ENCODE results near the gene CFI. TPM values are rescaled to one million over a fixed set of nuclear protein-coding genes. Genes with fewer than 3 reads are reported as not detected.

The CFI gene
- total RNA-seq, 1 experiment from 2014 or later, result not detected

- no peak for TF ChIP-seq CTCF (IDR thresholded peaks at IDR 0.05; ENCODE audit: insufficient read depth in 1 of 2, low read depth in 1 of 2, low read length in 1 of 2, severe bottlenecking in 1 of 2, unreplicated experiment in 1 of 2)
- no peak overlapping the region for H3K27ac Mint-ChIP-seq (ENCODE audit: unreplicated experiment)
- no peaks in the 10 kb centered on the region for H3K27me3 Mint-ChIP-seq (ENCODE audit: insufficient read depth, unreplicated experiment)
- H3K4me3 ChIP-seq (ENCODE audit: low read depth, low read length), result no peak overlapping the region
- H3K9me3 Mint-ChIP-seq (ENCODE audit: unreplicated experiment), result no peaks in the 10 kb centered on the region
- H3K4me3 Mint-ChIP-seq (ENCODE audit: unreplicated experiment), result no peak overlapping the region
- H3K4me1 Mint-ChIP-seq (ENCODE audit: low read depth, unreplicated experiment), result no peaks in the 10 kb centered on the region
- peaks cover 1% of the 10 kb centered on the region; the same call in 1 of the 2 replicates for H3K36me3 ChIP-seq (ENCODE audit: control insufficient read depth, insufficient read depth, low read length)
- intact Hi-C loops (cut with micrococcal nuclease; ENCODE audit: unreplicated experiment), result no loop called here
- no peak for DNase-seq
- H3K36me3 Mint-ChIP-seq (ENCODE audit: insufficient read depth, unreplicated experiment), result peaks cover 6% of the 10 kb centered on the region
- CTCF ChIA-PET, result no interaction called here
- H3K9me3 ChIP-seq, result no peaks in the 10 kb centered on the region
- no peaks in the 10 kb centered on the region for H3K4me1 ChIP-seq
- POLR2A ChIA-PET, result no interaction called here
- BruUV-seq (replicated peaks), result no TSS peak
- no peaks in the 10 kb centered on the region for H3K27me3 ChIP-seq (replicated peaks; ENCODE audit: control insufficient read depth, insufficient read depth, low read length)
Observed at GRCh38 chr4:109718759-109719158, 83.0 kb downstream of the CFI start.

- no TSS peak for BruUV-seq (replicated peaks)
- no peaks in the 10 kb centered on the region for H3K36me3 ChIP-seq (ENCODE audit: control insufficient read depth, insufficient read depth, low read length)
- ChIA-PET POLR2A (no interaction called here), CTCF (no interaction called here)
- Mint-ChIP-seq H3K4me3 (ENCODE audit: unreplicated experiment) (no peak overlapping the region), H3K36me3 (ENCODE audit: insufficient read depth, unreplicated experiment) (peaks cover 6% of the 10 kb centered on the region), H3K27me3 (ENCODE audit: insufficient read depth, unreplicated experiment) (no peaks in the 10 kb centered on the region), H3K9me3 (ENCODE audit: unreplicated experiment) (no peaks in the 10 kb centered on the region), H3K27ac (ENCODE audit: unreplicated experiment) (no peak overlapping the region), H3K4me1 (ENCODE audit: low read depth, unreplicated experiment) (no peaks in the 10 kb centered on the region)
- no peak overlapping the region for H3K4me3 ChIP-seq (ENCODE audit: low read depth, low read length)
- no peak for TF ChIP-seq CTCF (IDR thresholded peaks at IDR 0.05; ENCODE audit: insufficient read depth in 1 of 2, low read depth in 1 of 2, low read length in 1 of 2, severe bottlenecking in 1 of 2, unreplicated experiment in 1 of 2)
- no peaks in the 10 kb centered on the region for H3K27me3 ChIP-seq (replicated peaks; ENCODE audit: control insufficient read depth, insufficient read depth, low read length)
- intact Hi-C loops (cut with micrococcal nuclease; ENCODE audit: unreplicated experiment), result no loop called here
- H3K9me3 ChIP-seq, result no peaks in the 10 kb centered on the region
- H3K4me1 ChIP-seq, result no peaks in the 10 kb centered on the region
- DNase-seq, result no peak
Observed at GRCh38 chr4:109713500-109713899, 88.3 kb downstream of the CFI start.

GRCh38 chr4:109708990-109709389, 92.8 kb downstream of the CFI start:
- Mint-ChIP-seq H3K27ac (ENCODE audit: unreplicated experiment) (no peak overlapping the region), H3K4me1 (ENCODE audit: low read depth, unreplicated experiment) (peaks cover 4% of the 10 kb centered on the region), H3K4me3 (ENCODE audit: unreplicated experiment) (no peak overlapping the region), H3K9me3 (ENCODE audit: unreplicated experiment) (no peaks in the 10 kb centered on the region), H3K36me3 (ENCODE audit: insufficient read depth, unreplicated experiment) (peaks cover under 1% of the 10 kb centered on the region), H3K27me3 (ENCODE audit: insufficient read depth, unreplicated experiment) (no peaks in the 10 kb centered on the region)
- TF ChIP-seq CTCF (IDR thresholded peaks at IDR 0.05; ENCODE audit: insufficient read depth in 1 of 2, low read depth in 1 of 2, low read length in 1 of 2, severe bottlenecking in 1 of 2, unreplicated experiment in 1 of 2), result no peak
- Histone ChIP-seq H3K4me3 (ENCODE audit: low read depth, low read length) (no peak overlapping the region), H3K36me3 (ENCODE audit: control insufficient read depth, insufficient read depth, low read length) (no peaks in the 10 kb centered on the region), H3K27me3 (replicated peaks; ENCODE audit: control insufficient read depth, insufficient read depth, low read length) (no peaks in the 10 kb centered on the region), H3K9me3 (no peaks in the 10 kb centered on the region), H3K4me1 (peaks cover 4% of the 10 kb centered on the region; the same call in 1 of the 2 replicates)
- ChIA-PET CTCF (no interaction called here), POLR2A (no interaction called here)
- DNase-seq, result no peak
- intact Hi-C loops (cut with micrococcal nuclease; ENCODE audit: unreplicated experiment), result no loop called here
- no TSS peak for BruUV-seq (replicated peaks)
